CD4-positive, alpha-beta T cell treated with Interleukin-2 at 100 ng/mL for 4 hours (primary cell): ENCODE results near the gene HCFC1.

Source experiments
- DNase-seq: peaks from one replicate; pipeline ENCODE4 v3.0.0-alpha.2; 2020; ENCODE audit warnings: low spot score

HCFC1 gene

DNA sequence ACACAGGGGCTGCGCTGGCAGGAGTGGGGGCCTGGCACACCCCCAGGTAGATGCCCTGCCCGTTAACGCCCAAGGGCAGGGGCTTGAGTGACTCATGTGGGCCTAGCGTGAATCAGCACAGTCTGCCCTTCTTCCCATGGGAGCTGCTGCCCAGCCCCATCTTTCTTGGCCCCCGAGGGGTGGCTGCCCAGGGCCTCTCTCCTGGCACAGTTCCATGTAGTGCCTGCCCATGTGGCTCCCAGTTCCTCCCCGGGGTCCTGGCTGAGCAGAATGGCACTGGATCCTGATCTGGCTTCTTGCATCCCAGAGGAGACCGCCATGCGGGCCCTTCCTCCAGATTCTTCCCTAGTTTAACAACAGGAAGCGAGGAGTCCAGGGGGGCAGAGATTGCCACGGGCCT lies 69.2 kb downstream of the HCFC1 start:
- DNase-seq = no peak

DNA sequence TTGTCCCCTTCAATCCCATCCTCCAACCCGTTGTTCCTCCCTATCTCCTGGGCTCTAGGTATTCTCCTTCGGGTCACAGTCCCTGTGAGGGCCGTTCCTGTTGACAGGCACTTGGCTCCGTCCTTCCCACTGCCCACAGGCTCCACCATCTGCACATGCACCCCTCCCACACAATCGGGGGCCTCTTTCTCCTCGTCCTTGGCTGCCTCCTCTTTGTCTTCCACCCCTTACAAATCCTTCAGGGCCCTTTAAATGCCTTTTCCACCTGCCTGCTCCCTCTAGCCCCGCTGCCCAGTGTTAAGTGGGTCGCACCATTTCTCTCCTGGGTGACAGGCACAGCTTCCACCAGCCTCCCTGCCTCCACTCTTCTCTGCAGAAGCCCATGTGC lies 69.9 kb downstream of the HCFC1 start:
- no peak for DNase-seq

DNA sequence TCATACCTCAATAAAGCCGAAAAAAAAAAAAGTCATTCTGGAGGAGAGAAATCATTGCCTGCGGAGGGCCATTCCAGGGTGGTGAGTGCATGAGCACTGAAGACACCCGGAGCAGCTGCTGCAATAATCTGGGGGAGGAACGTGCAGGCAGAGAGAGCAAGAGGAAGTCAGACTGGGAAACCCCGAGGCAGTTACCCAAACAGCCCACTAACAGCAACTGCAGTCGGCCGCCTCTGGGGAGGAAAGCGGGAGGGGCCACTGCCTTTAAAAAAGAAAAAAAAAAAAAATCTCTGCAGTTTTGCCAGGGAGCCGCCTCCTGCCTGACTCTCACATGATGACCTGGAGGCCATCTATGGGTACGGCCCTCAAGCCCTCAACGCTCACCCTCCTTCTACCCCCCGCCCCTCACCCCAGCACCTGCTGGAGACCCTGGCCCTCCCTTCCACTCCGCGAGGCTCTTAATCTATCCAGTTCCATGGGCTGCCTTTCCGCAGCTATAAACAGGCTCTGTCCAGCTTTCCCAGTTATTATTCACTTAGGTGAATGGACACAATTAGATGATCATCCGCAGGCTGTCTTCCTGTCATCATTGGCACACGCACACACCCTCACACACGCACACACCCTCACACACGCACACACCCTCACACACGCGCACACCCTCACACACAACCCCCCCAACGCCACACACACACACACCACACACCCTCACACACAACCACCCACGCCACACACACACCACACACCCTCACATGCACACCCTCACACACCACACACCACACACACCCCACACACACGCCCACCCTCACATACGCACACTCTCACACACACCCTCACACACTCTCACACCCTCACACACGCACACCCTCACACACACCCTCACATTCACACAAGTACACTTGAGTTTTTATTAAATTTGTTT lies 70.5 kb downstream of the HCFC1 start:
- peak; percentile 64 for DNase-seq

DNA sequence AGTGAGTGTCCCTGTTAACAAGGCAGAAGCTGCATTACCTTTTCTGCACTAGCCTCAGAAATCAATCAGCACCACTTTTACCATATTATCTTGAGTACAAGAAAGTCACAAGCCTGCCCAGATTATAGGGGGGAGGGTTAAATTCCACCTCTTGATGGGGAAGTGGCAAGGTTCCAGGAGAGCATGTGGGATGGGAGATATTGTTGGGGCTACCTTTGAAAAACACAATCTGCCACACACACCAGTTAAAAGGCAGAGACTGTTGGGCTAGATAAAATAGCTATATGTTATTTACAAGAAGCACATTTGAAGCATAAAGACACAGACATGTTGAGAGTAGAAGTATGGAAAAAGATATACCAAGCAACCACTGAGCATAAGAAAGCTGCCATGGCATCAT lies 73.7 kb downstream of the HCFC1 start:
- DNase-seq = no peak
